Fibroblast of skin of right quadriceps (primary cell): ENCODE data around the gene CFAP61.
"Not testable (repeated sequence)": the region's sequence is repeated elsewhere in the genome, so short reads cannot be mapped to it uniquely, and the experiment has no call there.

Experiments
- DNase-seq: peaks from one replicate; pipeline ENCODE4 v3.0.0-alpha.2; 2013

Gene CFAP61

DNA sequence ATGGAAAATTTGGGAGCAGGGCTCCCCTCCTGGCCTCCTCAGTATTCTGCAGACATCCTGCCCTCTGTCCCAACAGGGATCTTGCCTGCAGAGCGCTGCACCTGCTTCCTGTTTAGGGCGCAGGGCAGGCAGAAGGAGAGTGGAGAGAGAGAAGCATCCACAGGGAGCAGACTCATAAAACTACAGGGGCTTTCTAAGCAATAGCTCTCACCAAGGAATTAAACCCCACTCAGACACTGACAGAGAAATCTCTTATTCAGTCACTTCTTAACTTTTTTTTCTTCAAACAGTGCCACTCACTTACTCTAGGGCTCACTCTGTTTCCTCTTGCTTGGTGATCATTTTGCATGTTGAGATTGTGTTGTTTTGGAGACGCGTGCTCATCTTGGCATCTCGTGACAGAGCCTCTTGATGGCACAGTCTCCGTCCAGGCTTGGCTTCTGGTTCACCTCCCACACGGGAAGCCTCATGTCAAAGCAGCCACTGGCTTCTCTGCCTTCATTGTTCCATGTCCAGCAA is 162.5 kb downstream of the CFAP61 start:
- no peak for DNase-seq

DNA sequence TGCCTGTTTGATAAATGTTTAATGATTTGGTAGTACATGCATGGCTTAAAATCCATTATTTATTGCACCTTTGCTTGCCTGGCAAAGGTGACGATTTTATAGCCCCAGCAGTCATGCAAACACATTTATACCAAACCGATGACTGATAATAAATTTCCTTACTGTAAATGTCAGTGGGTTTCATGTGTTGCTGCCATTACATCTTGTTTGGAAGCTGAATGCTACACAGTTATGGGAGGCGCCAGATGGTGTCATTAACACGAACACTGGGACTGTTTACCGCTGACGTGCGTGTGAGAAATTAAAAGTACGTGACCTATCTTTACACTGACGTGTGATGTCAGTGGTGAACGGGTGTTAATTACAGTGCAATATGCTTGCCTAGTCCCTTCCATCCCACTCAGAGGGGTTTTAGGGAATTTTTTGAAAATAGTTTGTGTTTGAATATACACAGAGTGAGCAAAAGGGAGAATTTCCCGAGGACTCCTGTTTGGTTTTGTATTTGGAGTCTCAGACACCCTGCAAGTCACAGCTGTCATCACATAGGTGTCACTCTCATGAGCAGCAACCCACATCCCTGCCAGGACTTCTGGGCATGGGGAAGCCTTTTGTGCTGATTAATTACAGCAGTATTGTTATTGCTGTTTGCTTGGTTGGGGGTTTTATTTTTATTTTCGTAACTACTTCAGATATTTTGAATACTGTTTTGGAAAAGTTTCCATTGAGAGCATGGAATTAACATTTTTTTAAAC is 163.8 kb downstream of the CFAP61 start:
- no peak for DNase-seq

DNA sequence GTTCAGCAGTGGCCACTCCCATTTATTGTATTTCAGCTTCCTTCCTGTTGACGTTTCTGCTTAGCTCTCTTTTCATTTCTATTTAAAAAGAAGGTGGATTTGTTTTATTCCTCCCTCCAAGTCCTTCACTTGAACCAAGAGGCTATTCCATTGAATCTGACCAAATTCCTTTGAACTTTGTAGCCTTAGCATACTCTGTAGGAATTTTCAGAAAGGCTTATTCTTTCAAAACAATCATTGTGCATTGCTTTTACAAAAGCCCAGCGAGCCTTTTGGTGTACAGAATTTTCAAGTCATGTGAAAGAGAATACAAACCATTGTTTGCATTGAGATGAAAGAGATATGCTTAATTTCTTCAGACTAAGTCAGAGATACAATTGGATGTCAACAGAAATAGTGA is 164.6 kb downstream of the CFAP61 start:
- no peak for DNase-seq

DNA sequence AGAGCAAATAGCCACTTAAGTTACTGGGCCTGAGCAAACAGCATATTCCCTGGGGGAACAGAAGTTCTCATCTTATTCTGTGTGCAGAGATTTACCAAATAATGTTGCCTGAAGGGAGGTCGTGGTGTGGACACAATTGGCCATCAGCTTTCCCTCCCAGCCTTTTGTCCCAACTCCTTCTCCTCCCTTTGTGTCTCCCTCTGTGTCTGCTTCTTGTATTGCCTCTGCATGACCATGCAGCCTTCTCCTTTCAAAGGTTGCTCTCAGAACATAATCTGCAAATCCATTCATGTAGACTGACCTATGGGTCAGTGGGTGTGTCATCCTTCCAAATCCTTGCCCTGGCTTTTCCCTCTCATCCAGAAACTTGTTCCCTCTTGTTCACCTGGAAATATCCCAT is 165.3 kb downstream of the CFAP61 start:
- no peak for DNase-seq

- not testable (repeated sequence) for DNase-seq
Observed at GRCh38 chr20:20218106-20218505, 165.8 kb downstream of the CFAP61 start.

- DNase-seq, result no peak
Observed at GRCh38 chr20:20219016-20219415, 166.7 kb downstream of the CFAP61 start.

- no peak for DNase-seq
Observed at GRCh38 chr20:20220134-20220533, 167.8 kb downstream of the CFAP61 start.

DNA sequence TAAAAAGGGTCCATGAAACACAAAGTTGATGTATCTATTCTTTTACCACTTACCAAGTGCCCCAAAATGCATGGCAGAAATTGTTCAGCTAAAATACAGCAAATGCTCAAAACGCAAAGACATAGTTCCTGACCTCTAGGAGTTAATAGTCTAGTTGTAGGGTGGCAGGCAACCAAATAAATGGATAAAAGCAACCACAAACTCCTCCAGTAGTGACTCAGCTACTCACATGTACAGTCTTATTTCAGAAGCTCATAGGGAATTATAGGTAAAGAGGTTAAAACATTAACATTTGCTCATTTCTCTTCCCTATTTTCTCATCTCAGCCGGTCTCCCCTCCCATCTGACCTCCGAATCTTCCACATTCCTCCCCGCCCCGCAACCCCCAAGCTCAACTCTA is 171.6 kb downstream of the CFAP61 start:
- DNase-seq, result no peak

DNA sequence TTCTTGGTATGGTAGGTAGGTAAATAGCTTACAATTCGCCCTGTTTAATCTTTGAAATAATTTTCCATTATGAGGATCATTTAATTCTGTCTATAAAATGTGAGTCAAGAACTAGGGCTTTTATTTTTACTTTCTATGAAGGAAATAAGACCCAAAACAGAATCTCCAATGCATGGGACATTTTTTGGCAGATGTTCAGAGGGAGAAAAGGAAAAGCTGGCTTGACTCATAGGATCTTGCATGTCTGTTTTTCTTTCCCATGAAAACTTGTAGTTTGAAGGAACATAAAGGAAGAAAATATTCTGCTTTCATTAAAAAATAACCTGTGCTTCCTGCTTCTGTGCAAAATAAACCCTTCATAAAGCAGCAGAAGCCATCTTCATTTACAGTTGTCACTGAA is 172.5 kb downstream of the CFAP61 start:
- DNase-seq, result no peak

DNA sequence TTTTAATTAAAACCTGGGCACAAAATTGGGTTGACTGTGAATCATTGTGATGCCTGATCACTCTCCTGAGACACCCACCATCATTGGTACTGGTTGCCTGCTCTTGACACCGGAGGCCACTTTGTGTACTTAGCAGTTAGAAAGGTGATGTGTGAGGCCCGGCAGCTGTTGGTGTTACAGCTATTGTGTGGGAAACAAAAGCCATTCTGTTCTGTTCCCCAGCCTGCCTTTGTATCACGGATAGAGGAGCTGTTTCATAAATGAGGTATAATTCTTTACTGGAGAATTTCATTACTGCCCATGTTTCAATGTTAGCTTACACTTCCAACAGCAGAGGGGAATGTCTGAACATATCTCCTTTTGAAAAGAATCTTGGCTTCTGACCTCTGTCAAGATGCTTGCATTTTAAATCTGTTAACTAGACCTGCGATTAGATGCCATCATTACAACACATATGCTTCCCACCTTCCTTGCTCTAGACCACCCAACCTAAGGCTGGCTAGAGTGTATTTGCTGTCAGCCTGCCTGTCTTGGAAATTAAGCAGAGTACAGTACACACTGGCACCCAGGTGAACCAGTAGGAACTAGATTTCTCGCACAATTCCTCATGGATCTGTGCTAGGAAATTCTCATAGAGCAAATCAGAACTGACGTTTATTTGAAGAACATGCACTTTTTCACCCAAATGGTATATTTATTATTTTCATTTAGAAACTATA is 173.2 kb downstream of the CFAP61 start:
- DNase-seq, result no peak

- DNase-seq, result no peak
Observed at GRCh38 chr20:20226554-20226953, 174.2 kb downstream of the CFAP61 start.

DNA sequence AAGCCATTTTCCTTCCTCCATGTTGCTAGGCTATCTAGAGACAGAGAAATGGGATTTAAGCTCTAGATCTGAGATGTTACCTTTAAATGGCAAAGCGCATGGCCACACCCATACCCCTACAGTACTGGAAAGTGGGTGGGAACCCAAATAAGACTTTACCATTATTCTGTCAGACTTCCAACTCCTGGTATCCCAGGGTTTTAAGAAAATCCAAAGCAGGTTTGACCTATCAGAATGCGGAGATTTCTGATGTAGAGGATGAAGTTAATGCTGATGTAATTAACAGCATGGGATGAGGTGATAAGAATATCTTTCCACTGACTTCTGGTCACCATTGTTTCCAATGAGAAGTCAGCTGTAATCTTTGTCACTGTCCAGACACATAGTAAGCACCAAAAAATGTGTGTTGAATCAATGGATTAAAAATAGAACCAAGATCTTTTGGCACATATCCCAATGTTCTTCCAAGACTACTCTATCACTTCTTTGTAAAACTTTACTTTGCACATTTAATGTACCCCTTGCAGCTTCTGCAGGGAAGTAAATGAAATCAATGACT is 174.8 kb downstream of the CFAP61 start:
- DNase-seq, result no peak

- DNase-seq, result no peak
Observed at GRCh38 chr20:20228351-20228750, 176.0 kb downstream of the CFAP61 start.

- no peak for DNase-seq
Observed at GRCh38 chr20:20229595-20229994, 177.3 kb downstream of the CFAP61 start.

GRCh38 chr20:20230741-20231140 is 178.4 kb downstream of the CFAP61 start:
- no peak for DNase-seq

GRCh38 chr20:20231528-20232298 is 179.4 kb downstream of the CFAP61 start:
- no peak for DNase-seq

GRCh38 chr20:20233041-20233514 is 180.7 kb downstream of the CFAP61 start:
- no peak for DNase-seq

DNA sequence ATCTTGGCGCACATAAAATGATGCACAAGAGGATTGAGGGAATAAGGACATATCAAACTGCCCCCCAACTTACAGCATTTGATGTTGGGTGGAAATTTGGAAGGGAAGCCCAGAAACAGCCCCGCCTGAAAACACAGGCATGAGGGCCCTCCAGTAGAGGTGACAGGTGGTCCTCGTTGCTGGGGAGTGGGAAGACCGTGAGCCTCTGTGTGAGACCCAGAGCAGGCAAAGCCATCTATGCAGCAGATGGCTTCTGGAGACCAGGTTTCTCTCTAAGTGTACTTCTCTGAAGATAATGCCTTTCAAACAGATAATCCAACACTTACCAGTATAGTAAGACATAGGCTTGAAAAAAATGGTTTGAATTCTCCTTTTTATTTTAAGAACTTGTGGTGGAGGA is 183.3 kb downstream of the CFAP61 start:
- no peak for DNase-seq

DNA sequence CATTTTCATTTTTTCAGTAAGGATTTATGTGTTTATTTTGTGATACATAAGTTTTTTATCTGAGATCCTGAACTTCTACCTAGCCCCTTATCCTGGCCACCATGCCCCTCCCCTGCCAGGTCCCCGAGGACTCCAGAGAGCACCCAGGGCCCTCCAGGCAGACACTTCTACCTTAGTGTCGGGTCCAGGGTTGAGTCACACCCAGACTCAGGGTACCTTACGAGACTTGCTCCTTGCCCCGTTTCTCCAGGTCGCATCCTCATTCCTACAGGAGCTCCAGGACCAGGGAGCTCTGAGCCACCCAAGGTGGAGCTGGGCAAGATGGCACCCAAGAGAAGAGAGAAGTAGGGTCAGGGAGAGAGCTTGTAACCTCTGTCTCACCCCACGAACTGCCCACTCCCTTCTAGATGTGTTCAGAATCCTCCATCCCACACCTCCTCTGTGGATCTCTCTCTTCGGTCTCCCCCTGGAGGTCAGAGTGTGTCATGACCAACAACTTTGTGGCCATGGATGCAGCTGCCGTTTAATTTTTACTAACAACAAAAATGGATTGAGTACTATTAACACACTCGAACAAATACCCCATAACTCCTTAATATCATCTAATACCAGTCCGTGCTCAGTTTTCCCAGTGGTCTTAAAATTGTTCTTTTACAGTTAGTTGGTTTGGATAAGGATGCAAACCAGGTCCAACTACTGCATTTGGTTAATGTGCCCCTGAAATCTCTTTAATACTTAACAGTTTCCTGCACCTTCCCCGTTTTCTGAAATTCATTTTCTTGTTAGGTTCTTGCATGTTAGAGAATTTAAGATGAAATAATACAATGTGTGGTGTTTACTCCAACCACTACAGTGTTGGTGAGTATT is 185.0 kb downstream of the CFAP61 start:
- DNase-seq, result peak; percentile 13

GRCh38 chr20:20241976-20242375 is 189.6 kb downstream of the CFAP61 start:
- DNase-seq, result no peak

DNA sequence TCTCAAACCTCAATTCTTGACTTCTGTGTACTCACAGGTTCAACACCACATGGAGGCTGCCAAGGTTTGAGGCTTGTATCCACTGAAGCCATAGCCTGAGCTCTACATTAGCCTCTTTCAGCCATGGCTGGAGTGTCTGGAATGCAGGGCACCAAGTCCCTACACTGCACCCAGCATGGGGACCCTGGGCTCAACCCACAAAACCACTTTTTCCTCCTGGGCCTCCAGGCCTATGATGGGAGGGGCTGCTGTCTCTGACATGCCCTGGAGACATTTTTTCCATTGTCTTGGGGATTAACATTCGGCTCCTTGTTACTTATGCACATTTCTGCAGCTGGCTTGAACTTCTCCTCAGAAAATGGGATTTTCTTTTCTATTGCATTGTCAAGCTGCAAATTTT is 192.1 kb downstream of the CFAP61 start:
- DNase-seq, result not testable (repeated sequence)
